Right lobe of liver (tissue), 4 donors: ENCODE measurements around the gene AKAP17A.

Experiments
- CTCF ChIP-seq, 4 donors: fragments of 200-600 bp in 3 of 4; fragments of 450-650 bp in 1 of 4; IDR thresholded peaks; one replicate each; pipeline versions ENCODE4 v1.5.1 to v1.8.0; 2016 to 2022; ENCODE audit warnings: antibody characterized with exemption in 4 of 4, mild to moderate bottlenecking in 2 of 4
- POLR2A ChIP-seq: fragments of 450-650 bp; IDR thresholded peaks from one replicate; pipeline ENCODE4 v1.6.1; 2017; ENCODE audit warnings: antibody characterized with exemption, mild to moderate bottlenecking
- donor health status: DM: no; HTN: no; CAD: no.
- donor health status: DM: no; HTN: no; CAD: no.
- donor health status: DM: no; HTN: yes; CAD: no.

GRCh38 chrX:1593286-1594271, 2.2 kb downstream of the AKAP17A start:
- TF ChIP-seq CTCF (IDR thresholded peaks at IDR 0.05), result no peak
- no peak for TF ChIP-seq POLR2A
